Neutrophil (primary cell): Measurements from ENCODE around the gene MYH9.

Experiments used
- H3K27ac ChIP-seq: fragments of 200-600 bp; sonication (generic); 2 replicates; pipeline ENCODE4 v1.5.1; 2016; ENCODE audit warnings: mild to moderate bottlenecking, moderate library complexity
- H3K27me3 ChIP-seq: fragments of 200-600 bp; sonication (generic); 2 replicates; pipeline ENCODE4 v1.6.0; 2016; ENCODE audit warnings: mild to moderate bottlenecking
- H3K36me3 ChIP-seq: fragments of 200-600 bp; sonication (generic); 2 replicates; pipeline ENCODE4 v1.5.1; 2017
- H3K4me1 ChIP-seq, 2 experiments: fragments of 200-600 bp in 1 of 2; sonication (generic) in 1 of 2; 1 replicate in 1 of 2; 2 replicates in 1 of 2; pipeline versions ENCODE4 v1.5.1 to v1.6.1; 2013 to 2016; ENCODE audit warnings: low read depth in 1 of 2, low read length in 1 of 2, mild to moderate bottlenecking in 1 of 2, moderate library complexity in 1 of 2; ENCODE audit not compliant: control insufficient read depth in 1 of 2, insufficient read depth in 1 of 2
- H3K4me3 ChIP-seq, 2 experiments: fragments of 200-600 bp in 1 of 2; sonication (generic) in 1 of 2; 1 replicate in 1 of 2; 2 replicates in 1 of 2; pipeline ENCODE4 v1.5.1; 2013 to 2016; ENCODE audit warnings: low read depth in 1 of 2, low read length in 1 of 2, mild to moderate bottlenecking in 1 of 2, moderate library complexity in 1 of 2
- H3K9me3 ChIP-seq: fragments of 200-600 bp; sonication (generic); 2 replicates; pipeline ENCODE4 v1.5.1; 2016
- TF ChIP-seq, protein P1 (sequence below): fragments of 200-600 bp; sonication (generic); IDR thresholded peaks from 2 replicates; pipeline ENCODE4 v1.5.1; 2016; ENCODE audit warnings: antibody characterized with exemption

MYH9 gene

DNA sequence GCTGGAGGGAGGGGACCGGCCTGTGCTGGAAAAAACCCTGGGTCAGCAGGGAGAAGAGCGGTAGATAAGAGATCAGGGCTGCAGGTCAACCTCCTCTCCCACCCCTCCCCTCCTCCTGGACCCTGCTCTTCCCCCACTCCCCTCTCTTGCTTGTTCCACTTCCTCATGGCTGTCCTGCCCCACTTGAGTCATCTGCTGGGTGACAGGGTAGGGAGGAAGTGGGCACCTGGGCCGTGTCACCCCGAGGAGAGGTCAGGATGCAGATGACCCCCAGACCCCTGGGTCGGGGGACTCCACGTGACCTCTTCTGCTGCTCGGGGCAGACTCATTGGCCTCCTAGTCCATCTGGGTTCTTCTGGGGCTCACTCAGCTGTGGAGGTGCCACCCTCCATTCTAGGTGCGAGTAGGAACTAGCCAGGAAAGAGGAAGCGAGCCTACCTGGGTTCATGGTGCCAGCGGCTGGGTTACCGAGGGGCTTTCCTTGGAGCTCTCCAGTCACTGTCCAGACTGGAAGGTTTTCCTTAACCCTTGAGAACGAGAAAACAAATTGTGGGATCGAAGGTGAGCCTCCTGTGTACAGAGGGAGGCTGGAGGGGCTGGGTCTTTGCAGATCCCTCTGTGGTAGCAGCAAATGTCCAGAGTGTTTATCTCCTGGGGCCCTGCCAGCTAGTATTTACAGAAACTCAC, 154.9 kb downstream of the MYH9 start:
- Histone ChIP-seq H3K4me3 (peak overlapping the region; percentile 23 to 35), H3K9me3 (no peaks in the 10 kb centered on the region), H3K27me3 (no peaks in the 10 kb centered on the region), H3K36me3 (peaks cover 93% of the 10 kb centered on the region), H3K4me1 (peaks cover 34 to 37% of the 10 kb centered on the region in 2 experiments), H3K27ac (peak overlapping the region; percentile 93)
- TF ChIP-seq, protein P1, sequence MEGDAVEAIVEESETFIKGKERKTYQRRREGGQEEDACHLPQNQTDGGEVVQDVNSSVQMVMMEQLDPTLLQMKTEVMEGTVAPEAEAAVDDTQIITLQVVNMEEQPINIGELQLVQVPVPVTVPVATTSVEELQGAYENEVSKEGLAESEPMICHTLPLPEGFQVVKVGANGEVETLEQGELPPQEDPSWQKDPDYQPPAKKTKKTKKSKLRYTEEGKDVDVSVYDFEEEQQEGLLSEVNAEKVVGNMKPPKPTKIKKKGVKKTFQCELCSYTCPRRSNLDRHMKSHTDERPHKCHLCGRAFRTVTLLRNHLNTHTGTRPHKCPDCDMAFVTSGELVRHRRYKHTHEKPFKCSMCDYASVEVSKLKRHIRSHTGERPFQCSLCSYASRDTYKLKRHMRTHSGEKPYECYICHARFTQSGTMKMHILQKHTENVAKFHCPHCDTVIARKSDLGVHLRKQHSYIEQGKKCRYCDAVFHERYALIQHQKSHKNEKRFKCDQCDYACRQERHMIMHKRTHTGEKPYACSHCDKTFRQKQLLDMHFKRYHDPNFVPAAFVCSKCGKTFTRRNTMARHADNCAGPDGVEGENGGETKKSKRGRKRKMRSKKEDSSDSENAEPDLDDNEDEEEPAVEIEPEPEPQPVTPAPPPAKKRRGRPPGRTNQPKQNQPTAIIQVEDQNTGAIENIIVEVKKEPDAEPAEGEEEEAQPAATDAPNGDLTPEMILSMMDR: peak; percentile 15
